ENCODE results near the gene LEKR1.

LEKR1 gene

GRCh38 chr3:157061265-157061664 lies 235.1 kb downstream of the LEKR1 start:
- no peak for DNase-seq (ENCODE audit: low spot score)

- no peak for DNase-seq (ENCODE audit: low spot score)
Measured at GRCh38 chr3:157063469-157063868, 237.3 kb downstream of the LEKR1 start.

GRCh38 chr3:157063926-157064325 lies 237.8 kb downstream of the LEKR1 start:
- DNase-seq (ENCODE audit: low spot score), result no peak

GRCh38 chr3:157064402-157064801 lies 238.2 kb downstream of the LEKR1 start:
- DNase-seq (ENCODE audit: low spot score), result no peak

GRCh38 chr3:157065201-157065600 lies 239.0 kb downstream of the LEKR1 start:
- DNase-seq (ENCODE audit: low spot score), result no peak

- DNase-seq (ENCODE audit: low spot score), result peak; percentile 71
Measured at GRCh38 chr3:157066335-157067098, 240.4 kb downstream of the LEKR1 start.

GRCh38 chr3:157067114-157067513 lies 241.0 kb downstream of the LEKR1 start:
- DNase-seq (ENCODE audit: low spot score), result no peak

GRCh38 chr3:157069406-157069805 lies 243.3 kb downstream of the LEKR1 start:
- no peak for DNase-seq (ENCODE audit: low spot score)

GRCh38 chr3:157069846-157070677 lies 243.9 kb downstream of the LEKR1 start:
- no peak for DNase-seq (ENCODE audit: low spot score)

GRCh38 chr3:157070678-157070999 lies 244.5 kb downstream of the LEKR1 start:
- DNase-seq (ENCODE audit: low spot score), result no peak

GRCh38 chr3:157071744-157072525 lies 245.8 kb downstream of the LEKR1 start:
- no peak for DNase-seq (ENCODE audit: low spot score)

- DNase-seq (ENCODE audit: low spot score), result no peak
Measured at GRCh38 chr3:157073810-157074209, 247.7 kb downstream of the LEKR1 start.

- DNase-seq (ENCODE audit: low spot score), result no peak
Measured at GRCh38 chr3:157074490-157074889, 248.3 kb downstream of the LEKR1 start.

GRCh38 chr3:157074981-157075380 lies 248.8 kb downstream of the LEKR1 start:
- no peak for DNase-seq (ENCODE audit: low spot score)

GRCh38 chr3:157075693-157076420 lies 249.7 kb downstream of the LEKR1 start:
- DNase-seq (ENCODE audit: low spot score), result peak; percentile 61

- peak; percentile 74 for DNase-seq (ENCODE audit: low spot score)
Measured at GRCh38 chr3:157077565-157077991, 251.4 kb downstream of the LEKR1 start.

GRCh38 chr3:157078131-157078810 lies 252.1 kb downstream of the LEKR1 start:
- DNase-seq (ENCODE audit: low spot score), result no peak

GRCh38 chr3:157078811-157079185 lies 252.6 kb downstream of the LEKR1 start:
- no peak for DNase-seq (ENCODE audit: low spot score)

- no peak for DNase-seq (ENCODE audit: low spot score)
Measured at GRCh38 chr3:157079676-157080369, 253.7 kb downstream of the LEKR1 start.

- peak; percentile 91 for DNase-seq (ENCODE audit: low spot score)
Measured at GRCh38 chr3:157081626-157082210, 255.6 kb downstream of the LEKR1 start.

Measured in globus pallidus (tissue), 1 donor.